GM19239 (cell line): ENCODE data around the gene BTG3.

ENCODE experiments used
- DNase-seq: peaks from one replicate; pipeline ENCODE4 v3.0.0; 2011; ENCODE audit warnings: low spot score; ENCODE audit not compliant: insufficient read length
- FAIRE-seq: peaks from 2 replicates; lab custom pipeline; 2011; peaks lifted over from hg19 to GRCh38; lab: Jason Lieb, UNC

The BTG3 gene

DNA sequence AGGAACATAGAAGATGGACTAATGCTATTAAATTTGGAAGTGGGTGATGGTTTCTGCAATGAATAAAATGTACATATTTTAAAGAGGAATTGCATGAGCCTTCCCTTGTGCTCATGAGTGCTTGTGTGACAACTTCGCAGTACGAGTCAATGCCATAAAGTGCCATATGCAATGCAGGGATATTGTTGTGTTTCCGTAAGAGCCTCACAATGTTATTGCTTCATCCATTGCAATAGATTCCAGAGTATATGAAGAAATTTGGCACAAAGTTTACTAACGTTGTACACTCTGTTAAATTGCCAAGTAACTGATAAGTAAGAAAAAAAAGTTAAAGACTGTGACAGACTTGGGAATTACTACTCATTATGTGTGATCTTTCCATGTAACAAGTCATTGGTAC, 22.3 kb downstream of the BTG3 start:
- DNase-seq (no peak), FAIRE-seq (no peak)

DNA sequence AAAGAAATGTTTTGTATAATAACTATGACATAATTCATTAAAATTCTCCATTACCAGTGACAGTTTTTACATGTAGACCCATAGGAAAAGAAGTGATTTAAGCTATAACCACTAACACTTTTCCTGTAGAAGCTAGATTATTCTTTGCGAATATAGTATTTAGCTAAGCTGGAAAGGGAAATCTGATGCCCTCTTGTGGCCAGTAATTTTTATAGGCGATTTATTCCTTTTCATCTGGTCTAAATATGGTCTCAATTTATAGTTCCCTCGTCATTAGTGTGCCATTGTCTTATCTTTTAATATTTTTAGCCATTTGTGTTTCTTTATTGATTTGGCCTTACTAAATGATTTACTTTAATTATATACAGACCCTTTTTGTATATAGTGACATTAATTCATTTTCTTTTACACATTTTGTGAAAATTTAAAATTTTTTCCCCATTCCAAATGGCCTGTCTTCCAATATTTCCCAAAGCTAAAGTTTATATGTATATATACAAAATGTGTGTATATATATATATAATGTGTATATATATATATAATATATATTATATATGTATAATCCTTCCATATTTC, 26.7 kb downstream of the BTG3 start:
- no peak for DNase-seq
- FAIRE-seq = no peak

DNA sequence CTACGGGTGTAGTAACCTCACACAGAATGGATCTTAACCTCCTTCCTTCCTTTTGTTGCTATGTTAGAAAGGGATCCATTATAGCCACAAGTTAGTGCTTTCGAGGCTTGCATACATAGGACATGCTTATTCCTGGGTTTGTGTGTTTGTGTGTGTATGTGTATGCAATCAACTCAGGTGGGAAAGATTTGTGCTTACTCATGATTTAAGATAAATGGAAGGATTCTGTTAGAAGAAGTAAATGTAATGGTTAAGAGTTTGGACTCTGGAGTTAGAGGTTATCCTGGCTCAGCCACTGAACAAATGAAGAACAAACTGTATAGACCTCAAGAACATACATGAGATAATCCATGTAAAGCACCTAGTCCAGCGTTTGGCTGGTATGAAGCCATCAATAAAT, 28.8 kb downstream of the BTG3 start:
- FAIRE-seq (no peak), DNase-seq (no peak)

DNA sequence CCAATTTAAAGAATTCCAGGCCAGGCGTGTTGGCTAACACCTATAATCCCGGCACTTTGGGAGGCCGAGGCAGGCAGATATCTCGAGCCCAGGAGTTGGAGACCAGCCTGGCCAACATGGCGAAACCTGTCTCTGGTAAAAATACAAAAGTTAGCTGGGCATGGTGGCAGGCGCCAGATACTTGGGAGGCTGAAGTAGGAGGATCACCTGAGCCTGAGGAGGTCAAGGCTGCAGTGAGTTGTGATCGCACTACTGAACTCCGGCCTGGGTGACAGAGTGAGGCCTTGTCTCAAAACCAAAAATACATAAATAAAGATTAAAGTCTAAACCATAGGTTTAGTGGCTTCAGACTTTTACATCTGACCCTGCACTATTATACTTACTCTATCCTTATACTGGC, 32.4 kb downstream of the BTG3 start:
- FAIRE-seq (no peak), DNase-seq (no peak)

DNA sequence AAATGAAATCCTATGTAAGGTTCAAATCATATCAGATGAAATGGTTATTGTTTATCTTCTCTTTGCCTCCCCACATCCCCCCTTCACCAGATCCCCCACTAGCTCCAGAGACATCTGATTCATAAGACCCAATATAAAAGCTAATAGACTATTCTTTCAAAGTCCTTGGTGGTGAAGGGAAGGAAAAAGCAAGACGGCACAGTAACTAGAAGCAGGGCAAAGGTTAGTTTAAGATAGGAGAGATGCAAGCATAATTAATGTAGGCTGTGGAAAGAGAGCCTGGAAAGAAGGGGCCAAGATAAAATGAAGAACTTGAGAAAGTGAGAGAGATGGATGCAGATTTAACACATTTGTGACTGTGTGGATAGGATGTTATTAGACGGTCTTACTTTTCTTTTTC, 33.8 kb downstream of the BTG3 start:
- no peak for FAIRE-seq
- DNase-seq = no peak

DNA sequence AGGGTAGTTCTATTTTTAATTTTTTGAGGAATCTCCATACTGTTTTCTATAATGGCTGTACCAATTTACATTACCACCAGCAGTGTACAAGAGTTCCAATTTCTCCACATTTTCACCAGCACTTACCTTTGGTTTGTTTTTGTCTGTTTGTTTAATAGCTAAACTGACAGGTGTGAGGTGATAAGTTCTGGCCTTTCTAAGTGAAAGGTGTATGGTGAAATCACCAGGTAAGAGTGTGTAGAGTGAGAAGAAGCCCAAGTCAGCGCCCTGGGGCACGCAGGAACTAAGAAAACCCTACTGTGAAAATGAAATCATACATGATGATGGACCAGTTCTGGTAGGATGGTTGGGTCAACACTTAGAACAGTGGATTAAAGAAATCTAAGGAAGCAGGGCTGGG, 34.5 kb downstream of the BTG3 start:
- FAIRE-seq (no peak), DNase-seq (no peak)

DNA sequence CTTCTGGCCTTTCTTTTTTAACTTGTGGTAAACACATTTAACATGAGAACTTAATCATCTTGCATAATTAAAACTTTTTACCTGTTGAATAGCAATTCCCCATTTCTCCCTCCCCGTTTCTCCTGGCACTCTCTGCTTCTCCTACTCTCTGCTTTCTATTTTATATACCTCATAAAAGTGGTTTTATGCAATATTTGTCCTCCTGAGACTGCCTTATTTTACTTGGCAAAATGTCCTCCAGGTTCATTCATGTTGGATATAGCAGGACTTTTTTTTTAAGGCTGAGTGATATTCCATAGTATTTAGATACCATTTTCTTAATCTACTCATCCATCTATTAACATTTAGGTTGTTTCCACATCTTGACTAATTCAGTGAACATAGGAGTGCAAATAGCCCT, 35.0 kb downstream of the BTG3 start:
- DNase-seq (no peak), FAIRE-seq (no peak)

DNA sequence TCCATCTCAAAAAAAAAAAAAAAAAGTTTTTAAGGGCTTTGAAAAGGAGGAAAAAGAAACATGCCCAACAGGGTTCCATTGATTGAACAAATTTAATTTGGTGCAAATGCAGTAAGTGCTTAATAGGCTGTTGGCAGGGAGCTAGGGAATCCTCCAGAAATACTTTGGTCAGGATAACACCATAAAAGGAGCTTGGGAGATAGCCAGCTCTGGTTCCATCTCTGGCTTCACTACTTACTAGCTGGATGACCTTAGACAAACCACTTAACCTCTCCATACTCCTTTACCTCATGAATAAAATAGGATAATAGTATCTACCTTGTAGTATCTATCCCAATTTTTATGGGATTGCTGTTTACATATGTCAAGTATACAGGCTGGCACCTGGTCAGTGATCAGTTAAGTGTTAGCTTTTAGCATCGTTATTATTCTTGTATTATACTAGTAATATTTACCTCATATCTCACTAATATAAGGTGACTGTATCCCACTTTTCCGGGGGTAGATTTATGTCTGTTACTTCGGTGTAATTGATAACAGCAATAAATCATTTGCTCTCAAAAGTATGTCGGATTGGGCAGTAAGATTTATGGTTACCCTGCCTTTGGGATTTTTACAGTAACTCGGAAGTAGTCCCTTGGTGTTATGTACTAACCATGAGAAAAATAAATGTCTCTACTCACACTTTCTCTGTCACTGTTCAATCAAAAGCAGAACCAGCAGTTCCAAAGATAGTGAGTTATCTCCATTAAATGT, 36.4 kb downstream of the BTG3 start:
- DNase-seq (no peak), FAIRE-seq (no peak)

DNA sequence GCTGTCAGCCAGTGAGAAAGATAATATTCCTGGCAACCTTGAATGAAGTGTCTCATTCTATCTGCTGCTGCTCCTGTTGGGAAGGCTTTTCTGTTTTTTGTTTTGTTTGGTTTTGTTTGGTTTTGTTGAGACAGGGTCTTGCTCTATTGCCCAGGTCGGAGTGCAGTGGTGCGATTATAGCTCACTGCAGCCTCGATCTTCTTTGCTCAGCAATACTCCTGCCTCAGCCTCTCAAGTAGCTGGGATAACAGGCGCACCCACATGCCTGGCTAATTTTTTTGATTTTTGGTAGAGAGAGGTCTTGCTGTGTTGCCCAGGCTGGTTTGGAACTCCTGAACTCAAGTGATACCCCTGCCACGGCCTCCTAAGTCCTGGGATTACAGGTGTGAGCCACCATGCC, 37.6 kb downstream of the BTG3 start:
- DNase-seq (no peak), FAIRE-seq (no peak)

DNA sequence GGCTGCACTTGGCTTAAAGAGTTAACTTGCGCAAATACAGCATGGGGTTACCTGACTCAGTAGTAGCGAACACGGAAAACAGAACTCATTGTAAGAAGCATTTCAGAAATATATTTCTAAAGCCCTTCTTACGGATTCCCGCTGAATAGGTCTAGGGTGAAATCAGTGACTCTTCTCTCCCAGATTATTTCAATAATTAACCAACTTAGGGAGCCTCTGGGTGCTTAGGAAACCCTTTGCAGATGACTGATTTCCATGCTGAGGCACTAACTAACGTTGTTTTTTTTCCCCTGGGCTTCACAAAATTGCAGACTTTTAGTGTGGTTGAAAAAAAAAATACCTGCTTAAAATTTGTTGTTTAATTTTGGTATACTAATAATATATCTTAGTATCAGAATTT, 40.3 kb downstream of the BTG3 start:
- DNase-seq (no peak), FAIRE-seq (no peak)

DNA sequence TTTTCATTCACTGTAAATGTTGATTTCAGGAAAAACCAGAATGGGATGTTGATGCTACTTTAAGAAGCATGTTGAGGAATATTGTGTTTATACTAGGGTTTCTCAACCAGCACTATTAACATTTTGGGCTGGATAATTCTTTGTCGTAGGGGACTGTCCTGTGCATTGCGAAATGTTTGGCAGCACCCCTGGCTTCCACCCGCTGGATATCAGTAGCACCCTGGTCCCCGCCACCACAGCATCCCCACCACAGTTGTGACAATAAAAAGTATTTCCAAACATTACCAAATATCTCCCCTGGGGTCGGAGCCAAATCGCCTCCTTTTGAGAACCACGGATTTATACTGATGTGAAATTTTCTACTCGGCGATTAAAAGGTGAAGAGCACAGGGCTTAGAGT, 41.9 kb downstream of the BTG3 start:
- DNase-seq (no peak), FAIRE-seq (no peak)

DNA sequence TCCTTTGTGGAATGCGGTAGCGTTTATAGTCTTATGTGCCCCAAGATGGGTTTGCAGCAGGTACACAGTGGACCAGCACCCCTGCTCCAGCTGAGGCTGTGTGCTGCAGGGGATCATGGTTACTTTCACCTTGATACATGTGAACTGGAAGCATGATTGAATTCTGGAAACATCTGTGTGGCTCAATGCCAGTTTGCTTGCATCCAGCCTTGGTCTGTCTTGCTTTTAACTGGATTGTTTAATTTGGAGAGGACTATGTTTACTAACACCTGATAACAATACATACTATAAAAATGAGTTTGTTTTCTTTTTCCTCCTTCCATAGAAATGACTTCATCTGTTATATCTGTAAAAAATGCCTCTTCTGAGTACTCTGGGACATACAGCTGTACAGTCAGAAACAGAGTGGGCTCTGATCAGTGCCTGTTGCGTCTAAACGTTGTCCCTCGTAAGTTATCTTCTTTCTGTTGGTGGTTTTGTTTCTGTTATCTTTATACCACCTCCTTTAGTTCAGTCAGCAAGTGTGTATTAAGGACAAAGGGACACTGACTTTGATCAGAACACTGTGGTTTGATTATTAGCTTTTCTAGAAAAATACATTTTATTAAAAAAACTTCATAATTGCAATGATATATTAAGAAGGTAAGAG, 52.2 kb downstream of the BTG3 start:
- FAIRE-seq (no peak), DNase-seq (no peak)

DNA sequence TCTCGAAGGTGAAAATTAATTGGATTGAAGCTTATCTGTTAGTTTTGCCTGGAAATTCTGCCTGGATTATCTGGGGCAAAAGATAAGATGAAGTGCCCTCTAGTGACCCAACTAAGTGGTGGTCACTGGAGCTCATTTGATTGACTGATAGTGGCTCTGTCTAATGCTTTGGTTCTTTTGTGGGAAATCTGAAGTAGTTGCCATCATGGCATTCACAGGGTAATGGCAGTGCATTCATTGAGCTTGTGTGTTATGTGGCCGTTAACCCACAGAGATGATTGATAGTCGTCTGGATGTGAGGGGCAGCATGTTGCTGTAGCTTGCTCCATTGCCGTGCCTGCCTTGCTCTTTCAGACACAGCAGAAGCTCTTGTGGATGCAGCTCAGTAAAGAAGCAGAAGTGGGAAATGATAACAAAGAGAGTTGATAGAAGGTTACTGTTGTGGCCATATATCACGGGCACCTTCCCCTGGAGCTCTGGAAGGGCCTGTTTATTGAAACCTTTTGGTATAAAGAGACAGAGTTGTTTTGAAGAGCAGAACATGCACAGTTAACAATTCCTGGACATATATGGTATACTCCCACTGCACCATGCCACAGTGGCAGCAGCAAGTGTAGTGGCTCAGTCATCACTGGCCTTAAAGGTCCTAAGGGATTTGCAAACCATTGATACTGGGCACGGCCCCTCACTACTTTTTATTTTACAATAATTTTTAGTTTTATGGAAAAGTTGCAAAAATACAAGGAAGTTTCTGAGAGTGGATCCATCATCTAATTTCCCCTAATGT, 57.8 kb downstream of the BTG3 start:
- DNase-seq (no peak), FAIRE-seq (no peak)

DNA sequence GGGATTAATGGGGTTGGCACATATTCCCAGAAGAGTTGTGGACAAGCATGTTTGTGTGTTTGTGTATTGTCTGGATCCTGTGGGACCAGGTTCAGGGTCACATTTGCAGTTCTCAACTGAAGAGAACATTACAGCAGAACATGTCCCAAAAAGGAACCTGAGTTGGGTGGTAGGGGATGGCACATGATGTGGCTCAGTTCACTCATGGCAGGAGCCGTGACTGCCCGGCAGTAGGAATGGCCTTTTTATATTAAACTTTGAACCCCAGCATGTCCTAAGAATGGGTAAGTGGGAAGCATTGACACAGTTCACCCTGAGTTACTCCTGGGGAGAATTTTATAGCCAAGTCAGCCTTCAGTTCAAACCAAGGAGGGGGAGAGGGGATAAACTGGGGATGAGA, 58.6 kb downstream of the BTG3 start:
- DNase-seq = no peak
- no peak for FAIRE-seq

DNA sequence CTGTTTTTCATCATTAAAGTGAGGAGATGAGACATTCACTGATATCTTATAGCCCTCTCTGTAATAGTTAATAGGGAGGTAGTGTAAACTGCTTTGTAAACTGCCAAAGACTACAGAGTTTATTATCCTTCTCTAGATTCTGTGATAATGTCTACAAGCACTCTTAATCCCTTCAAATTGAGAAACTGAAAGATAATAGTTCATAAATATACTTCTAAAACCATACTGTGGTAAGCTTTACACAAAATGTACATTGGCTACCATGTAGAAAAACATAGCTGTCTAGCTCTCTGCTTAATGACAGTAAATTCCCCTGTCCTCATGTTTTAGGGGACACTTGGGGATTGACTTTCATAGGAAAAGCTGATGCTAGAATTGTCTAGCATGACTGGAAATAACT, 60.3 kb downstream of the BTG3 start:
- DNase-seq = no peak
- FAIRE-seq = no peak

DNA sequence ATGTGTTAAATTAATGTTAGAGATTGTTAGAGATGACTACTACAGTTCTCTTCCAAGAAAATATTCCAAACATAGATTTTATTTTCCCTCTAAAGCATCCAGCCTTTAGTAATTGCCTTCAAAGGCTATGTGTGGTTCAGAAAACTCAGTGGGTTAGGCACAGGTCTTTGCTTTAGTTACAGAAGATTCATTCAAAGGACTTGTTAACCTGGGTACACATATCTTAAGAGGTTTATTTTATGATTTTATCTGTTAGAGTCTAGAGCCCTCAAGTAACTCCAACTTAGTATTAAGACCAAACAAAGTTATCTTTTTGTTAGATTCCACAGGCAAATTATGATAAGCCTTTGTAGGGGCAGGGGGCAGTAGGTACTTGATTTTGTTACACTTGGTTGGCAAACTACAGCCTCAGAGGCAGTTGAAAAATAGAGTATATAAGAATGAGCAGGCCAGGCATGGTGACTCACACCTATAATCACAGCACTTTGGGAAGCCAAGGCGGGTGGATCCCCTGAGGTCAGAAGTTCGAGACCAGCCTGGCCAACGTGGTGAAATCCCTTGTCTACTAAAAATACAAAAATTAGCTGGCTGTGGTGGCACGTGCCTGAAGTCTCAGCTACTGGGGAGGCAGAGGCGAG, 61.9 kb downstream of the BTG3 start:
- DNase-seq (no peak), FAIRE-seq (no peak)

DNA sequence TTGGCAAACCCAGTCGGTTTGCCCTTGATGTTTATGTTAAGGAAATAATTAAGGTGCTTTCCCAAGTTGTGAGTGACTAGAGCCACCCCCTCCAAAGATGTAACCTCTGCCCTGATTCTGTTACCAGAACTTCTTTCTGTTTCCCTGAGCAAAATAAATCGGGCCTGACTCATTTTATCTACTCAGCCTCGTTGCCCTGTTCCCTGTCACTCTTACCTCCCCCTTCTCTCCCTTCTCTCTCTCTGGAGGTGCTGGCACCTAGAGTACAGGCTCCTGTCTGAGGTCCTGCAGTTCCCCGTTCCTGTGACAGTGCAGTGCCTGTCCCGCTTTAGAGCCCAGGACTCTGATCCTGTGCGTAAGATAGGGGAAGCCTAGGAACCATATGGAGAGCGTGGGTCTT, 64.4 kb downstream of the BTG3 start:
- no peak for FAIRE-seq

DNA sequence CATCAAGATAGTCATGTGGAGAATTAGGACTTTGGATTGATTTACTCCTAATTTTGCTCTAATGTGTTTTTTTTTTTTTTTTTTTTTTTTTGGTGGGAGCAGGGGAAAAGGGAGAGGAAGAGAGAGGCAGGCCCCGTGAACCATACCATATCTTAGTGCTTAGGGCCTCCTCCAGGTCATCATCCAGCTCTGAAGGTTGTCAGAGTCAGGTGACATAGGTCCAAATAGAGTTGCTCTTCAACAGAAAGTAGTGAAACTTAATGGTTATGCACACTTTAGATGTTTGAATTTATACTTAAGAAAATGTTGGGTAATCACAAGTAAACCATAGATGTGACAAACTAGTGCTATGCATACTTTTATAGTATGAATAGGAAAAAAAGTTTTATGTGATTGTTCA, 67.7 kb downstream of the BTG3 start:
- FAIRE-seq = no peak
- no peak for DNase-seq

More for the DNA sequence above, 64.4 kb downstream of the BTG3 start:
- no peak for DNase-seq
